ENCODE results near the gene PTPRU.

Gene PTPRU

GRCh38 chr1:29270929-29271521 lies 34.7 kb downstream of the PTPRU start:
- no peak for DNase-seq

- no peak for DNase-seq
Measured at GRCh38 chr1:29271724-29272123, 35.4 kb downstream of the PTPRU start.

DNA sequence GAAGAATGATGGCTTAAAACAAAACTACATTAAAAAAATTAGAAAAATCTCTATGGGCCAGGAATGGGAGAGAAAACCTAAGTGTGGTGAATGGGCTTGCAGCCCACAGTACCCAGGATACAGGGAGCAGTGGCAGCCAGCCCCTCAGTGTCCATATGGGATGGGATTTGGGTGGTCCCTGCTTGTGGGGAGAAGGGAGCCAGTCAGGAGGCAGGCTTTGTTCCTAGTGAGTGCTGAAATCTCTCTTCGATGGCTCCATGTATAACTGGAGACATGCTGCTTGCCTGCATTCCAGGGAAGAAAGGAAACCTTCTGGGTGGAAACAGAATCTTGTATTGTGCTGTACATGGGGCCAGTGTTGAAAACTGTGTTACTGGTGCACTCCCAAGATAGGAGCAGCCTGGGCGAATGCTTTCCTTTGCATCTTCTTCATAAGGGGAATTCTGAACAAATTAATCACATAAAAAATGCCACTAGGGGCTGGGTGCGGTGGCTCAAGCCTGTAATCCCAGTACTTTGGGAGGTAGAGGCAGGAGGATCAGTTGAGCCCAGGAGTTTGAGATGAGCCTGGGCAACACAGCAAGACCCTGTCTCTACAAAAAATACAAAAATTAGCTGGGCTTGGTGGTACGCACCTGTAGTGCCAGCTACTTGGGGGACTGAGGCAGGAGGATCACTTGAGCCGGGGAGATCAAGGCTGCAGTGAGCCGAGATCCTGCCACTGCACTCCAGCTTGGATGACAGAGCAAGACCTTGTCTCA lies 36.0 kb downstream of the PTPRU start:
- no peak for DNase-seq

DNA sequence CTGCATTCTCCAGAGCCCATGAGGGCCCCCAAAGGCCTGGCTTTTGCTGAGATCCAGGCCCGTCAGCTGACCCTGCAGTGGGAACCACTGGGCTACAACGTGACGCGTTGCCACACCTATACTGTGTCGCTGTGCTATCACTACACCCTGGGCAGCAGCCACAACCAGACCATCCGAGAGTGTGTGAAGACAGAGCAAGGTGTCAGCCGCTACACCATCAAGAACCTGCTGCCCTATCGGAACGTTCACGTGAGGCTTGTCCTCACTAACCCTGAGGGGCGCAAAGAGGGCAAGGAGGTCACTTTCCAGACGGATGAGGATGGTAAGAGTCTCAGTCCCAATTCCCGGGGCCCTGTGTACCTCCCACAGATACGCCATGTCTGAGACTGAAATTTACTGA lies 39.1 kb downstream of the PTPRU start:
- no peak for DNase-seq

- DNase-seq: no peak
Measured at GRCh38 chr1:29278124-29278523, 41.8 kb downstream of the PTPRU start.

DNA sequence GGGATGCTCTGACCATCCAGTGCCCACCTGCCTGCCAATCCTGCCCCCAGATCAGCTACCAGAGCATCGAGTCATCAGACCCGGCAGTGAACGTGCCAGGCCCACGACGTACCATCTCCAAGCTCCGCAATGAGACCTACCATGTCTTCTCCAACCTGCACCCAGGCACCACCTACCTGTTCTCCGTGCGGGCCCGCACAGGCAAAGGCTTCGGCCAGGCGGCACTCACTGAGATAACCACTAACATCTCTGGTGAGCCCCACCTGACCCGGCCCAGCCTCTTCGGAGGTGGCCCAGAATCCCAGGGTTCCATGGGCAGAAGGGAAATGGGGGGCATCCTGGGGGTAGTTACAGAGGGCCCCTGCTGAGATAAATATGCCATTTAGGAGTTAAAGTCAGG lies 43.1 kb downstream of the PTPRU start:
- DNase-seq: no peak

- DNase-seq: no peak
Measured at GRCh38 chr1:29279951-29280391, 43.6 kb downstream of the PTPRU start.

DNA sequence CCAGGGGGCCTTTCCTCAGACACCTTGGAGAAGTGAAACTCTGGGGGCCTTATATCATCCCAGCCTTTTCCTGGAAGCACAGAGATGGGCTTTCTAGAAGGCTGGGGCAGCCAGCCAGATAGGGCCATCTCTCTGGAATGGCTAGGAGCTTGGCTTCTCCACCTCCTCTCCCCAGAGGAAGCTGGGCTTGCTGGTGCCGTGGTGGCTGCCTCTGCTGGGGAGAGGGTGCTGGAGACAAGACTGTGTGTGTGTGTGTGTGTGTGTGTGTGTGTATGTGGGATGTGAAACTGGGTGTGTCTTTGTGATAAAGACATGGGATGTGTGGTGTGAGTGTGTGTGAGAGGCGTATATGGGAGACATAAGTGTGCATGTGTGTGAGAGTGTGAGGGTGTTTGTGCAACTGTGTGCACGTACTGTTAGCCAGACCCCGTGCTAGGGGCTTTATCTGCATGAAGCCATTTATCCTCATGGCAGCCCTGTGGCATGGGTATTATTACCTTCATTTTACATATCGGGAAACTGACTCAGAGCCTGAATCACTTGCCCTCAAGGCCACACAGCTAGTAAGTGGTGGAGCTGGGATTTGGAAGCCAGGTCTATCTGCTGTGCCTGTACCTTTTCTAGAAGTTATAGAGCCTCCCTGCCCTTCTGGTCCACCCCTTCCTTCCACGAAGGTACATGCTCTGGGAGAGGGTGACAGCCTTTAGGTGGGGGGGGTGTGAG lies 44.2 kb downstream of the PTPRU start:
- DNase-seq: no peak

DNA sequence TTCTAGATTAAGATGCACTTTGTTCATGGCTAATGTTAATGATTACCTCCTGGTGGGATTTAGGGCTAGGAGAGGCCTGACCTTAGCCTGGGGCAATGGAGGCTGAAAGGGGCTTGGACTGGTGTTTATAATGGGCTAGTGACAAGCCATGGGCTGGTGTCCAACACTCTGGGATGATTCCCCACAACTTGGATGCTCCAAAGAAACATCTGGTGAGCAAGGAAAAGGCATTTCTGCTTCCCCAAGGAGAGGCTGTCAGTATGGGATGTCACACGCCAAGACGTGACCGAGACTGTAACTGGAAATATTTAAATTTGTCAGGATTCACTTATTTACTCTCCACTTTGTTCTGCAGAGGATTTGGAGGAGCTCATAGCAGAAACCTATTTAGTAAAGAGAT lies 45.2 kb downstream of the PTPRU start:
- DNase-seq: no peak

- DNase-seq: no peak
Measured at GRCh38 chr1:29282135-29282923, 46.0 kb downstream of the PTPRU start.

DNA sequence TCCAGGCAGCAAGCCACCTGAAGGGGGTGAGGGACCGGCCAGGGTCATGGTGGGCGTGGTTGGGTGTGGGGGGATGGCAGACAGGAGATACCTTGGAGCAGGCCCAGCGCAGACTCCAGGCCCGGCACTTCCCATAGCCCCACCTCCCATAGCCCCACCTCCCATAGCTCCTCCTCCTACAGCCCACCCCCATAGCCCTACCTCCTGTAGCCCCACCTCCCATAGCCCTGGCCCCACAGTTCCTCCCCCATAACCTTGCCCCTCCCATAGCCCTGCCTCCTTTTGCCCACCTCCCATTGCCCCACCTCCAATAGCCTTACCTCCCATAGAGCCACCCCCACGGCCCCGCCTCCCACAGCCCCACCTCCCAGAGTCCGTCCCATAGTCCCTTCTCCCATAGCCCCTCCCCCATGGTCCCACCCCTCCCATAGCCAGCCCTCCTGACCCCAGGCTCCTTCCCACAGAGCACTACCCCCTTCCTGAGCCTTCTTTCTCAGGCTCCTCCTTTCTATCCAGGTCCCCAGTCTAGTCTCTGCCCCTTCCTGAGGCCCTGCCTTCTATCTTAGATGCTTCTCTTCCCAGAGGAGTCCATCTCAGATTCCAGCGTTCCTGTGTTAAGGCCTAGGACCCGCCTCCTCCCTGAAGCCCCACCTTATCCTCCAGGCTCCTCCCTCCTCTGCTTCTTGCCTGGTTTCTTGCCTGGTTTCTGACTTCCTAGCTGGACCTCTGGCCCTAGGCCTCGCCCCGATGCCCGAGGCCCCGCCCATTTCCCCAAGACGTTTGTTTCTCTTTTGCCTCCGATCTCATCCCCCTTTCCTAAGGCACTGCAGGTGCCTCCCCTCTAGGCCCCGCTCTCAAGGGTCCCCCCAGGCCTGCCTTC lies 46.8 kb downstream of the PTPRU start:
- peak; percentile 29 for DNase-seq

GRCh38 chr1:29283804-29284195 lies 47.5 kb downstream of the PTPRU start:
- no peak for DNase-seq

- DNase-seq: no peak
Measured at GRCh38 chr1:29284286-29284960, 48.1 kb downstream of the PTPRU start.

DNA sequence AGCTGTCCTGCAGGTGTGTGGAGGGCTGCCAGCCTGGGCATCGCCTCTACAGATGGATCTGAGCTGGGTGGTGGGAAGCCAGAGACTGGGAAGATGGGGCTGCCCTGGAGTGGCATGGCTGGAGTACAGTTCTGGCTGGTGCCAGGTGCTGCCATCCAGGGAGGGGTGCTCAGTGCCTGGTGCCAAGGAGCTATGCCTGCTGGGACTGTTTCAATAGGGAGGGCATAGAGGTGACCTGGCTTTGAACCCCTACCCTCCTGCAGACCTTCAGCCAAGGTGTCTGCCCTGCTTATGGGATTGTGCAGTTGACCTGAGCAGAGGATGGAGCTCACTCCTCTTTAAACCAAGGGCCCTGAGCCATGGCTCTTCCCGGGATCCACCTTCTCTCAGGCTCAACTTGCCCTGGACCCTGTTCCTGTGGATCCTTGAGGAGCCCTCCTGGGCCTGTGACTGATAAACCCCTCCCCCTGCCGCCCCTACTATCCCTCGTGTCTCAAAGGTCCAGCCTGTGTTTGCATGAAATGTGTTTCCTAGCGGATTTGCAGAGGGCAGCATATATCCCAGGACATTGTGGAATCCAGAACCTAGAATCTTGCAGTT lies 48.7 kb downstream of the PTPRU start:
- no peak for DNase-seq

DNA sequence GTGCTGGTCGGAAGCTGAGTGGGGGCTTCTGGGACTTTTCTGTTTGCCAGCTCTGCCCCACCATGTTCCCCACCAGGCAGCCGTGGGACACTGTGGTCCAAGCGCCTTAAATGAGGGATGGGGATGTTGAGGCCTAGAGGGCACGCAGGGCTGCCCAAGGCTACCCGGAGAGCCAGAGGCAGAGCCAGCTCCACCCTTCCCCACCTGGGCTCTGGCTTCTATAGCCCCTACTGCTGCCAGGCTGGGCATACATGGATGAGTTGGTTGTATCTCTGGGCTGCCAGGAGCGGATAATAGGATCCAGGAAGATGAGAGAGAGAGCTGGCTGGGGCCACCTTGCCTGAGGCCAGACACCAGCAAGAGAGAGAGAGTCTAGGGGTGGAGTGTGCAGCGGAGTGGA lies 49.4 kb downstream of the PTPRU start:
- DNase-seq: no peak

DNA sequence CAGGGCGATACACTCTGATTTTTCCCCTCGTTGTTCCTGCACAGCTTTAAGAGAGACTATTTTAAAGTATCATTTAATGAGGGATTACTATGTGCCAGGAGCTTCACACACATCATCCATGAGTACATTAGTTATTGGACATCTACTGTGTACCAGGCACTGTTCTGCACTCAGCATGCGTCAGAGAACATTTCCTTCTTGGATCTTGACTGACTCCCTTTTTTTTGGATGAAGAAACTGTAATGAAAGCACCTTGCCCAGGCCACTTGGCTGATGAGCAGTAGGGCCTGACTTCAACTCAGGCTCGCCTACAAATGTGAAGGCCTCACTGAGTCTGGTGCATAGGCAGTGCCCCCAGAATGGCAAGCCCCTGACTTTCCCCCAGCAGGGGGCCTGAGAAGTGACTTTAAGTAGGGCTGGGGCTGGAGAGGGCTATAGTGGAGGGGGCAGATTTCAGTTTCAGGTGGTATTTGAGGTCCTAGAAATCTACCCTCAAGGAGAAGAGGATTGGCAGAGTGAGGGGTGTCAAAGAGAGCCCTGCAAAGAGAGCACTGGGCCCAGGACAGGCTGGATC lies 50.0 kb downstream of the PTPRU start:
- DNase-seq: no peak

DNA sequence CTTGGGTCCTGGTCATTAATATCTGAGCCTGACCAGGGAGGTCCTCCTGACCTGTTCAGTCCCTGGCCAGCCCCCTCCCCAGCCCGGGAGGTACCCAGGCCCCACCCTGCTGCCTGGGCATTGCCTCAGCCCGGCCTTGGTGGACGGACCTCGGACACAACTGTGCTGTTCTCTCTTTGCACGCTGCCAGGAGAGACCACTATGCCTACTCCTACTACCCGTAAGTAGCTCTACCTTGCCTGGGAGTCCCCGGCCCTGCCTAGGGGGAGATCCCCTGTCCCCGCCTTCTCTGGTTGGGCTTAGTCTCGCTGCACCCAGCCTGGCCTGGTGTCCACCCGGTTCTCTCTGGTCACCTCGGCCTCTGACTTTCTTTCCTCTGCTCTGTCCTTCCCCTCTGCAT lies 53.2 kb downstream of the PTPRU start:
- DNase-seq: no peak

GRCh38 chr1:29290414-29290985 lies 54.2 kb downstream of the PTPRU start:
- DNase-seq: no peak

- DNase-seq: no peak
Measured at GRCh38 chr1:29291756-29292155, 55.4 kb downstream of the PTPRU start.

GRCh38 chr1:29292344-29292743 lies 56.0 kb downstream of the PTPRU start:
- DNase-seq: no peak

DNA sequence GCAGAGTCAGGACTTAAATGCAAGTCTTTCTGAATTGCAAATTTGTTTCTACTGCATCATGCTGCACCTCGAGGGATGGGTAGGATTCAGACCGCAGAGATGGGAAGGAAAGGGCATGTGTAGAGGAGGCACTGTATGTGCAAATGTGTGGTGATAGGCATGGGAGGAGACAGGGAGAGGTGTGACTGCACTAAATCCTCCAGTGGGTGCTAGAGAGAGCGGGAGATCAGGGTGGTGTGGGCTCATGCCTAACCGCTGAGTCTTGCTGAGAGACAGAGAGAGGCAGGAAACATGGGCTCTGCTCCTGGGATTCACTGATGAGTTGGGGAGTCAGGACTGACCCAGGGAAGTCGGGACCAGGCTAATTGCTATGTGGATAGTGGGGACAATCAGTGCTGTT lies 61.1 kb downstream of the PTPRU start:
- no peak for DNase-seq

Measured in NCI-H526 treated with DMSO at 0.1 percent for 48 hours (cell line).